ENCODE results near the gene ALK. TPM values are rescaled to one million over a fixed set of nuclear protein-coding genes. Genes with fewer than 3 reads are reported as not detected.

The ALK gene
- total RNA-seq, 2 experiments from 2014 or later: not detected

DNA sequence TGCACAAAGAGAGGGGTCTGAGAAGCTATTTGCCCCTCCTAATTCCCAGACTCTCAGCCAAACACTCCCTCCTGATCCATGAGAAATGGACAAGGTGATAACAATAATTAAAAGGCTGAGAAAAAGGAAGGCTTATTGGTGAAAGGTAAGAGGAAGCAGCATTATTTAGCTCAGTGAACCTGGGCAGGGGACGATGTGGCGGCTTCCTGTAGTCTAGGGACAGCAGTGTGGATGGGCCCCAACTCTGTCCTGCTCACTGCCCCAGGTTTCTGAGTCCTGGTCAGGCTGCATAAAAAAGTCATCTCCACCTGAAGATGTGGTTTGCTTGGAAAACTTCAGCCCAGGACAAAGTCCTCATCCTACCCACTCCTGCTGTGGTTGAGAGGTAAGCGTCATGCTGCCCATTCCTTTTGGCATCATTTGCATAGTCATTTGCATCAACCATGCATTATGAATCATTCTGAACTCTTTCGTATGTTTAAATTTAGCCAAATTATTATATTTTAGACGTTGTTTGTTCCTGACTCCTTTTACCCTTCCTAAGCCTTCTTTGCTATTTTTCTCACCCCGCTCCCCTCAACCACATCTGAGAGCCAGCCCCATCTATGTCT lies 679.3 kb downstream of the ALK start:
- Mint-ChIP-seq H3K4me1 (no peaks in the 10 kb centered on the region), H3K4me3 (no peak overlapping the region), H3K36me3 (ENCODE audit: low read depth) (no peaks in the 10 kb centered on the region), H3K9me3 (no peaks in the 10 kb centered on the region), H3K27ac (no peak overlapping the region), H3K27me3 (no peaks in the 10 kb centered on the region)
- POLR2A ChIA-PET: no interaction called here
- CTCF ChIA-PET: interaction anchor here (0.9 kb wide), 1 partner anchor 7 kb away, joined by 4 read pairs; no protein-coding TSS in a partner anchor
- no peak for DNase-seq

- Mint-ChIP-seq H3K4me1 (no peaks in the 10 kb centered on the region), H3K27ac (no peak overlapping the region), H3K27me3 (no peaks in the 10 kb centered on the region), H3K4me3 (no peak overlapping the region), H3K36me3 (ENCODE audit: low read depth) (no peaks in the 10 kb centered on the region), H3K9me3 (no peaks in the 10 kb centered on the region)
- no peak for DNase-seq
- POLR2A ChIA-PET: no interaction called here
- CTCF ChIA-PET: interaction anchor here (0.9 kb wide), 1 partner anchor 8 kb away, joined by 4 read pairs; no protein-coding TSS in a partner anchor
Measured at GRCh38 chr2:29241341-29241740, 680.0 kb downstream of the ALK start.

GRCh38 chr2:29240601-29241000 lies 680.8 kb downstream of the ALK start:
- Mint-ChIP-seq H3K4me1 (no peaks in the 10 kb centered on the region), H3K4me3 (no peak overlapping the region)
- CTCF ChIA-PET: no interaction called here

GRCh38 chr2:29239209-29239960 lies 682.0 kb downstream of the ALK start:
- DNase-seq: no peak
- ChIA-PET CTCF (interaction anchor here (0.8 kb wide), 1 partner anchor 729 kb away, joined by 3 read pairs; no protein-coding TSS in a partner anchor), POLR2A (no interaction called here)
- H3K4me3 Mint-ChIP-seq: no peak overlapping the region
- no peaks in the 10 kb centered on the region for H3K9me3 Mint-ChIP-seq
- no peaks in the 10 kb centered on the region for H3K4me1 Mint-ChIP-seq
- no peak overlapping the region for H3K27ac Mint-ChIP-seq
- H3K36me3 Mint-ChIP-seq (ENCODE audit: low read depth): no peaks in the 10 kb centered on the region
- H3K27me3 Mint-ChIP-seq: no peaks in the 10 kb centered on the region

More at GRCh38 chr2:29240601-29241000, 680.8 kb downstream of the ALK start:
- no peaks in the 10 kb centered on the region for H3K36me3 Mint-ChIP-seq (ENCODE audit: low read depth)
- POLR2A ChIA-PET: no interaction called here
- no peaks in the 10 kb centered on the region for H3K27me3 Mint-ChIP-seq
- H3K27ac Mint-ChIP-seq: no peak overlapping the region
- no peak for DNase-seq
- H3K9me3 Mint-ChIP-seq: no peaks in the 10 kb centered on the region

- no peak overlapping the region for H3K4me3 Mint-ChIP-seq
- H3K27ac Mint-ChIP-seq: no peak overlapping the region
- DNase-seq: peak; percentile 15
- ChIA-PET POLR2A (no interaction called here), CTCF (no interaction called here)
- H3K27me3 Mint-ChIP-seq: peaks cover 3% of the 10 kb centered on the region
- H3K4me1 Mint-ChIP-seq: no peaks in the 10 kb centered on the region
- H3K36me3 Mint-ChIP-seq (ENCODE audit: low read depth): no peaks in the 10 kb centered on the region
- no peaks in the 10 kb centered on the region for H3K9me3 Mint-ChIP-seq
Measured at GRCh38 chr2:29238497-29238896, 682.9 kb downstream of the ALK start.

DNA sequence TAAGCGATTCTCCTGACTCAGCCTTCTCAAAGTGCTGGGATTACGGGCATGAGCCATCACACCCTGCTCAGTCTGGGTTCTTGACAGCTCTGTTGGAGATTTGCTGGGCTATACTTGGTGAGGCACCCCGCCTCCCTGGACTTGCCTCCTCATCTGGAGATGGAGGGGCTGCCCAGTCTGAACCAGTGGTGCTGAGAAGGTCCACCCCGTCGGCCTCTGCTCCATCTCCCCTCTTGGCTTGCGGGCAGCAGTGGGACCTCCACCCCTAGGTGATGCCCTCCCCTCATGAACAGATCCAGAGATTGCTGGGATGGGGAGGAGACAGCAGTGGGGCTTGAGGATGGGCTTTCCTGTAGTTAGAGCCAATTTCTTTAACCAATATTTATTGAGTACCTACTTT lies 685.3 kb downstream of the ALK start:
- CTCF ChIA-PET: no interaction called here
- Mint-ChIP-seq H3K36me3 (ENCODE audit: low read depth) (no peaks in the 10 kb centered on the region), H3K27me3 (peaks cover 3% of the 10 kb centered on the region), H3K9me3 (no peaks in the 10 kb centered on the region), H3K27ac (no peak overlapping the region), H3K4me1 (no peaks in the 10 kb centered on the region), H3K4me3 (no peak overlapping the region)
- POLR2A ChIA-PET: no interaction called here
- DNase-seq: no peak

- ChIA-PET CTCF (no interaction called here), POLR2A (no interaction called here)
- Mint-ChIP-seq H3K9me3 (no peaks in the 10 kb centered on the region), H3K36me3 (ENCODE audit: low read depth) (no peaks in the 10 kb centered on the region), H3K27ac (no peak overlapping the region), H3K27me3 (peaks cover 3% of the 10 kb centered on the region), H3K4me1 (no peaks in the 10 kb centered on the region), H3K4me3 (no peak overlapping the region)
- no peak for DNase-seq
Measured at GRCh38 chr2:29235411-29235810, 686.0 kb downstream of the ALK start.

DNA sequence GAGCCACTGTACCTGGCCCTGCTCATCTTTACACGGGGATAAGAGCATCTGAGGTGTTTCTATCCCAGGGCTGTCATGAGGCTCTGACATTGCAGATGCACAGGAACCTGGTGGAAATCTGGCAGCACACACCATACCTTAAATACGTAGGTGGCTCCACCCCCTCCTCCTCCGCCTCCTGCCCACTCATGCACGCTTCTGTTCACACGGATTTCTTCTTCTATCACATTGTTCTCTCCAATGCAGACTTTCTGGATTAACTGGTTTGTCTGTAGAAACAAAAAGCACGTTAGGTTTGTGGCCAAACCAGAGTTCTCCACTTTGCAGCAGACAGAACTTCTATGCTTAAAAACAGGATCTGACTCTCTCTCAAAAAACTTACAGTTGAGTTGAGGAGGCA lies 688.0 kb downstream of the ALK start:
- Mint-ChIP-seq H3K36me3 (ENCODE audit: low read depth) (no peaks in the 10 kb centered on the region), H3K4me3 (no peak overlapping the region), H3K27ac (no peak overlapping the region), H3K9me3 (no peaks in the 10 kb centered on the region), H3K4me1 (no peaks in the 10 kb centered on the region), H3K27me3 (peaks cover 3% of the 10 kb centered on the region)
- POLR2A ChIA-PET: no interaction called here
- CTCF ChIA-PET: no interaction called here
- DNase-seq: no peak

GRCh38 chr2:29232041-29232440 lies 689.3 kb downstream of the ALK start:
- H3K9me3 Mint-ChIP-seq: no peaks in the 10 kb centered on the region
- no peak overlapping the region for H3K27ac Mint-ChIP-seq
- peaks cover 3% of the 10 kb centered on the region for H3K27me3 Mint-ChIP-seq
- H3K4me1 Mint-ChIP-seq: no peaks in the 10 kb centered on the region
- ChIA-PET CTCF (interaction anchor here (1.3 kb wide), 2 partner anchors 30 to 196 kb away, joined by 3 read pairs; no protein-coding TSS in a partner anchor), POLR2A (no interaction called here)
- DNase-seq: no peak
- H3K4me3 Mint-ChIP-seq: no peak overlapping the region
- H3K36me3 Mint-ChIP-seq (ENCODE audit: low read depth): no peaks in the 10 kb centered on the region

- Mint-ChIP-seq H3K4me1 (no peaks in the 10 kb centered on the region), H3K9me3 (no peaks in the 10 kb centered on the region), H3K36me3 (ENCODE audit: low read depth) (no peaks in the 10 kb centered on the region), H3K27me3 (peaks cover 3% of the 10 kb centered on the region), H3K4me3 (no peak overlapping the region), H3K27ac (no peak overlapping the region)
- DNase-seq: no peak
- ChIA-PET CTCF (no interaction called here), POLR2A (no interaction called here)
Measured at GRCh38 chr2:29229640-29230039, 691.7 kb downstream of the ALK start.

GRCh38 chr2:29228947-29229346 lies 692.4 kb downstream of the ALK start:
- Mint-ChIP-seq H3K4me3 (no peak overlapping the region), H3K27ac (no peak overlapping the region), H3K9me3 (no peaks in the 10 kb centered on the region), H3K4me1 (no peaks in the 10 kb centered on the region), H3K27me3 (peaks cover 3% of the 10 kb centered on the region), H3K36me3 (ENCODE audit: low read depth) (no peaks in the 10 kb centered on the region)
- no peak for DNase-seq
- CTCF ChIA-PET: no interaction called here
- POLR2A ChIA-PET: no interaction called here

- no peak overlapping the region for H3K27ac Mint-ChIP-seq
- H3K27me3 Mint-ChIP-seq: no peaks in the 10 kb centered on the region
- DNase-seq: no peak
- no peaks in the 10 kb centered on the region for H3K9me3 Mint-ChIP-seq
- no peaks in the 10 kb centered on the region for H3K4me1 Mint-ChIP-seq
- H3K36me3 Mint-ChIP-seq (ENCODE audit: low read depth): no peaks in the 10 kb centered on the region
- ChIA-PET POLR2A (no interaction called here), CTCF (interaction anchor here (0.9 kb wide), 1 partner anchor 186 kb away, joined by 3 read pairs; no protein-coding TSS in a partner anchor)
- H3K4me3 Mint-ChIP-seq: no peak overlapping the region
Measured at GRCh38 chr2:29227935-29228675, 693.3 kb downstream of the ALK start.

GRCh38 chr2:29226808-29227207 lies 694.6 kb downstream of the ALK start:
- ChIA-PET CTCF (interaction anchor here (0.9 kb wide), 1 partner anchor 185 kb away, joined by 3 read pairs; no protein-coding TSS in a partner anchor), POLR2A (no interaction called here)
- H3K27ac Mint-ChIP-seq: no peak overlapping the region
- no peaks in the 10 kb centered on the region for H3K4me1 Mint-ChIP-seq
- no peak for DNase-seq
- no peaks in the 10 kb centered on the region for H3K9me3 Mint-ChIP-seq
- no peaks in the 10 kb centered on the region for H3K27me3 Mint-ChIP-seq
- H3K36me3 Mint-ChIP-seq (ENCODE audit: low read depth): no peaks in the 10 kb centered on the region
- no peak overlapping the region for H3K4me3 Mint-ChIP-seq
